Measurements from ENCODE around the gene BRD3.

The BRD3 gene

GRCh38 chr9:134061019-134061687 is 6.7 kb downstream of the BRD3 start:
- Histone ChIP-seq H3K4me3 (no peak overlapping the region), H3K27ac (no peak overlapping the region)
- DNase-seq (ENCODE audit: low spot score): no peak
- TF ChIP-seq CTCF (IDR thresholded peaks at IDR 0.05): no peak

GRCh38 chr9:134060546-134060945 is 7.3 kb downstream of the BRD3 start:
- no peak overlapping the region for H3K4me3 ChIP-seq
- no peak overlapping the region for H3K27ac ChIP-seq
- no peak for TF ChIP-seq CTCF (IDR thresholded peaks at IDR 0.05)
- no peak for DNase-seq (ENCODE audit: low spot score)

DNA sequence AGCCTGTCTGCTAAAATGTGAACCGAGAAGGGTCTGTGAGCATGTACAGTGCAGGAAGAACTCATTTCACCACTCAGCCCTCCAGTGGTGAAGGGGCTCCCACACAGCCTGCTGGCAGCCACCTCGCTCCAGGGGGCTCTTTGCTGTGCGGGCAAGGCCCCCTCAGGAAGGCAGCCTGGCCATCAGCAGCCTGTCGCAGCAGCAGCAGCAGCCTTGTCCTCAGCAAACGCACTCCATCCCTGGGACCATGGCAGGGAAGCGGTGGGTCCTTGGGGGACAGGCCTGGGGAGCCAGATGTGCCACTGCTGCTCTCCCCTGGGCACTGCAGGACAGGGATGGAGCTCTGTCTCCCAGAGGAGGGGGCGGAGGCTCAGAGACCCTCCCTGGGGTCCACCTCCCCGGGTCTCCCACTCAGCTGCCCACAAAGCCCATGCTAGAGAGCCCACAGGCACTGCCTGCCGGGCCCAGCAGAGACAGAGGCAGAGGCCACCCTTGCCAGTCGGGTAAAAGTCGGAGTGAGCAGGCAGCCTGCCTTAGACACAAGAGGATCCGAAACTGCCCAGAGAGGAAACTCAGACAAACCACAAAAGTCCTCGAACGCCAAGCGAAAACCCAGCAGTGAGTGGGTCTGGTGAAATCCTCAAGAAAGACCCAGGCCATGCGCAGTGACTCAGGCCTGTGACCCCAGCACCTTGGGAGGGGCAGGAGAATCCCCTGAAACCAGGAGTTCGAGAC is 8.0 kb downstream of the BRD3 start:
- no peak overlapping the region for H3K4me3 ChIP-seq
- H3K27ac ChIP-seq: no peak overlapping the region
- TF ChIP-seq CTCF (IDR thresholded peaks at IDR 0.05): no peak
- DNase-seq (ENCODE audit: low spot score): no peak

GRCh38 chr9:134059188-134059641 is 8.6 kb downstream of the BRD3 start:
- no peak for DNase-seq (ENCODE audit: low spot score)
- H3K4me3 ChIP-seq: no peak overlapping the region
- no peak for TF ChIP-seq CTCF (IDR thresholded peaks at IDR 0.05)
- H3K27ac ChIP-seq: no peak overlapping the region

- no peak overlapping the region for H3K4me3 ChIP-seq
- DNase-seq (ENCODE audit: low spot score): no peak
- no peak overlapping the region for H3K27ac ChIP-seq
- TF ChIP-seq CTCF (IDR thresholded peaks at IDR 0.05): no peak
Observed at GRCh38 chr9:134058716-134059115, 9.1 kb downstream of the BRD3 start.

DNA sequence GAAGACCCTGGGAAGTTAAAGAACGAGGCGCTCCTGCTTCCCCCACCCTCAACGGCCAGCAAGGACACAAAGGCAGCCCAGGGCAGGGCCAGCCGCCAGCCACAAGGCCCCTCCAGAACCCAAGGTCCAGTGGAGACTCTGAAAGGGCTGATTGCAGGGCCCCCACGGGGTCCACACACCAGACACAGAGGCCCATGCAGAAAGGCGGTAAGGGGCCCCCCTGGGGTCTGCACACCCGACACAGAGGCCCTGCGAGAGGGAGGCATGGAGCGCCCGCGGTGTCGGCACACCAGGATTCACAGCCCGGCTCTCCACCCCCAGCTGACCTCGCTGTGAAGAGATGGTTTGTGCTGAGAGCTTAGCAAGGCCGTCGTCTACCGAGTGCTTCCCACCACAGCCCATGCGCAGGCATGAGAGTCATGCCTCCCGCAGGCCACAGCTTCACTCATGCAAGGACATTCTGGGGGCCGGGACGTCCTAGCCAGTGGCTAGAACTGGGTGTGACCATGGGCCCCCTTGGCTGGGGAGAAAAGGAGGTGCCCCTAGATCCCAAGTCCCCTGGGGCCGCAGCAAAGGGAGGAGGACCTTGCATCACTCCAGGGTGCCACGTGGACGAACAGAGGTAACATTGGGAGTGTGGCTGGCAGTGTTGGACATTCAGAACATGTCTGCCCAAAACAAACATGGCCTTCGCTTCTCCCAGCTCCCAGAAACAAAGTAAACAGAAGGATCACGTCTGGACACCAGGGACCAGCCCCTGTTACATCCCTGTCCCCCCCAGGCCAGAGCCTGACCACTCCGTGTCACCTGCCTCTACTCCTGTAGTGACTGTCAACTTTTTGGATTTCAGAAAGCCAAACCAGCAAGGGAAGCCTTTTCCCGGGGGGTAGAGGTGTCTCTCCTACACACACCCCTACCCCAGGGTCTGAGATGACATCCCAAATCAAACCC is 9.8 kb downstream of the BRD3 start:
- no peak overlapping the region for H3K27ac ChIP-seq
- no peak for TF ChIP-seq CTCF (IDR thresholded peaks at IDR 0.05)
- no peak for DNase-seq (ENCODE audit: low spot score)
- no peak overlapping the region for H3K4me3 ChIP-seq

All from coronary artery (tissue), 2 donors.